HepG2 (cell line): ENCODE results near the gene RIMBP2. TPM values are rescaled to one million over a fixed set of nuclear protein-coding genes. Genes with fewer than 3 reads are reported as not detected.

Experiments
- ATAC-seq: fragments of 200-7000 bp; cut with Tn5 transposase; 3 replicates; pipeline ENCODE4 v1.9.1; 2020; ENCODE audit warnings: mild to moderate bottlenecking, moderate library complexity
- BruUV-seq: library from RNA; stranded (reverse); fragments of 400-500 nt; replicated peaks from 2 replicates; lab custom pipeline; 2021; lab: Mats Ljungman, UMichigan
- CTCF ChIA-PET: fragments of 300-600 bp; formaldehyde crosslinking; extraction: SDS; loops from one replicate; lab custom pipeline; 2021; ENCODE audit warnings: low total read pairs, inconsistent platforms, low intra/inter-chr PET ratio; lab: Yijun Ruan, JAX
- POLR2A ChIA-PET: fragments of 350-600 bp; sonication (Branson Sonifier 250); formaldehyde crosslinking; loops from one replicate; lab custom pipeline; 2020; ENCODE audit warnings: antibody characterized with exemption, inconsistent platforms; lab: Yijun Ruan, JAX
- DNase-seq: peaks from one replicate; pipeline ENCODE4 v3.0.0-alpha.2; 2015; ENCODE audit warnings: low spot score
- FAIRE-seq: peaks from 3 replicates; lab custom pipeline; 2011; peaks lifted over from hg19 to GRCh38; lab: Jason Lieb, UNC
- H2AFZ ChIP-seq: one replicate; pipeline ENCODE4 v1.6.1; 2011; ENCODE audit warnings: low read length, inconsistent platforms
- H3K27ac ChIP-seq: fragments of 300-600 bp; 3 replicates; pipeline ENCODE4 v1.8.0; 2011; ENCODE audit warnings: mixed run types, mild to moderate bottlenecking, mixed read lengths, low read length, inconsistent platforms; ENCODE audit not compliant: insufficient read depth; ENCODE audit errors: extremely low read length
- H3K27me3 ChIP-seq, 2 experiments: fragments of 200-600 bp in 1 of 2; 2 replicates in 1 of 2; 3 replicates in 1 of 2; pipeline versions ENCODE4 v1.6.0 to v1.8.0; 2011; ENCODE audit warnings: low read length in 2 of 2, mild to moderate bottlenecking in 2 of 2, moderate library complexity in 2 of 2, inconsistent platforms in 1 of 2; ENCODE audit not compliant: insufficient read depth in 2 of 2, control insufficient read depth in 1 of 2
- H3K36me3 ChIP-seq, 2 experiments: fragments of 200-600 bp in 1 of 2; replicated peaks in 1 of 2; 2 replicates in 1 of 2; 3 replicates in 1 of 2; pipeline versions ENCODE4 v1.5.1 to v1.8.0; 2011; ENCODE audit warnings: low read length in 2 of 2, inconsistent platforms in 1 of 2; ENCODE audit not compliant: insufficient read depth in 2 of 2, control insufficient read depth in 1 of 2
- H3K4me1 ChIP-seq: 2 replicates; pipeline ENCODE4 v1.5.1; 2012; ENCODE audit warnings: low read length, inconsistent platforms; ENCODE audit not compliant: insufficient read depth
- H3K4me2 ChIP-seq: 2 replicates; pipeline ENCODE4 v1.6.0; 2011; ENCODE audit warnings: low read depth, low read length, inconsistent platforms
- H3K4me3 ChIP-seq, 3 experiments: fragments of 200-600 bp in 1 of 3; sonication (generic), shearing (Covaris generic) in 1 of 3; replicated peaks in 1 of 3; 2 replicates each; pipeline ENCODE4 v1.5.1; 2011 to 2016; ENCODE audit warnings: low read length in 3 of 3, inconsistent platforms in 2 of 3, low read depth in 2 of 3, mild to moderate bottlenecking in 2 of 3, control low read depth in 1 of 3, mixed read lengths in 1 of 3; ENCODE audit not compliant: insufficient read depth in 1 of 3
- H3K79me2 ChIP-seq: one replicate; pipeline ENCODE4 v1.6.1; 2011; ENCODE audit warnings: low read length, inconsistent platforms; ENCODE audit not compliant: insufficient read depth
- H3K9ac ChIP-seq: 2 replicates; pipeline ENCODE4 v1.6.0; 2011; ENCODE audit warnings: mild to moderate bottlenecking, low read depth, low read length, inconsistent platforms; ENCODE audit not compliant: insufficient read depth
- H3K9me3 ChIP-seq: 2 replicates; pipeline ENCODE4 v1.5.1; 2012; ENCODE audit warnings: mild to moderate bottlenecking, low read length
- H4K20me1 ChIP-seq: 2 replicates; pipeline ENCODE4 v1.6.0; 2011; ENCODE audit warnings: inconsistent platforms, mild to moderate bottlenecking, low read length, moderate library complexity; ENCODE audit not compliant: insufficient read depth
- AKAP8 ChIP-seq: sonication (generic); formaldehyde crosslinking; IDR thresholded peaks from 2 replicates; pipeline ENCODE4 v1.5.1; 2020; ENCODE audit warnings: mild to moderate bottlenecking, missing genetic modification reagents
- ATF2 ChIP-seq: sonication (generic); formaldehyde crosslinking; IDR thresholded peaks from 2 replicates; pipeline ENCODE4 v1.4.0; 2020; ENCODE audit warnings: missing genetic modification reagents
- HCFC1 ChIP-seq: fragments of 150-350 bp; IDR thresholded peaks from 2 replicates; pipeline ENCODE4 v1.6.1; 2014; ENCODE audit warnings: low read depth, low read length
- HDAC2 ChIP-seq: sonication (generic); formaldehyde crosslinking; IDR thresholded peaks from 2 replicates; pipeline ENCODE4 v1.4.0; 2020; ENCODE audit warnings: missing genetic modification reagents
- IKZF4 ChIP-seq: sonication (generic); formaldehyde crosslinking; IDR thresholded peaks from 2 replicates; pipeline ENCODE4 v1.5.1; 2020; ENCODE audit warnings: borderline replicate concordance, mild to moderate bottlenecking, low read depth, missing genetic modification reagents; ENCODE audit errors: not compliant biosample characterization
- KMT2A ChIP-seq: sonication (generic); formaldehyde crosslinking; IDR thresholded peaks from 2 replicates; pipeline ENCODE4 v1.4.0; 2020; ENCODE audit warnings: missing genetic modification reagents
- KMT2B ChIP-seq: IDR thresholded peaks from 2 replicates; pipeline ENCODE4 v1.6.1; 2016; ENCODE audit warnings: missing genetic modification reagents, missing compliant biosample characterization
- NONO ChIP-seq, 2 experiments: fragments of 450-650 bp in 1 of 2; sonication (generic) in 1 of 2; formaldehyde crosslinking in 1 of 2; IDR thresholded peaks in 1 of 2; conservative IDR thresholded peaks in 1 of 2; 2 replicates each; pipeline versions ENCODE4 v1.6.1 to v1.8.0; 2017 to 2022; ENCODE audit warnings: mild to moderate bottlenecking in 1 of 2, missing genetic modification reagents in 1 of 2, moderate library complexity in 1 of 2
- PAWR ChIP-seq: sonication (generic); formaldehyde crosslinking; IDR thresholded peaks from 2 replicates; pipeline ENCODE4 v1.4.0; 2020; ENCODE audit warnings: missing genetic modification reagents, mild to moderate bottlenecking, borderline replicate concordance
- RBM39 ChIP-seq: fragments of 200-400 bp; formaldehyde crosslinking; IDR thresholded peaks from one replicate; pipeline ENCODE4 v1.6.1; 2018; ENCODE audit warnings: antibody characterized with exemption, mild to moderate bottlenecking, low read depth, low read length; ENCODE audit not compliant: poor library complexity, severe bottlenecking
- RFXAP ChIP-seq: sonication (generic); formaldehyde crosslinking; IDR thresholded peaks from 2 replicates; pipeline ENCODE4 v1.4.0; 2020; ENCODE audit warnings: missing genetic modification reagents, borderline replicate concordance
- SALL2 ChIP-seq: sonication (generic); formaldehyde crosslinking; IDR thresholded peaks from 2 replicates; pipeline ENCODE4 v1.8.1; 2023; ENCODE audit warnings: mild to moderate bottlenecking, missing genetic modification reagents, inconsistent platforms
- TBP ChIP-seq: sonication (generic); formaldehyde crosslinking; IDR thresholded peaks from 2 replicates; pipeline ENCODE4 v1.5.0; 2020; ENCODE audit warnings: missing genetic modification reagents
- ZBED4 ChIP-seq: sonication (generic); formaldehyde crosslinking; IDR thresholded peaks from 2 replicates; pipeline ENCODE4 v1.4.0; 2020; ENCODE audit warnings: missing genetic modification reagents, borderline replicate concordance
- ZNF556 ChIP-seq: sonication (generic); formaldehyde crosslinking; IDR thresholded peaks from 2 replicates; pipeline ENCODE4 v1.4.0; 2020; ENCODE audit warnings: mild to moderate bottlenecking, missing genetic modification reagents, borderline replicate concordance
- ZNF577 ChIP-seq: sonication (generic); formaldehyde crosslinking; IDR thresholded peaks from 2 replicates; pipeline ENCODE4 v1.4.0; 2020; ENCODE audit warnings: mild to moderate bottlenecking, low read depth, missing genetic modification reagents, borderline replicate concordance
- ZNF772 ChIP-seq: sonication (generic); formaldehyde crosslinking; IDR thresholded peaks from 2 replicates; pipeline ENCODE4 v1.5.0; 2020; ENCODE audit warnings: mild to moderate bottlenecking, missing genetic modification reagents
- ZNF792 ChIP-seq: IDR thresholded peaks from 2 replicates; pipeline ENCODE4 v1.6.1; 2016
- WGBS: methylation state at CpG from one replicate; pipeline ENCODE4 v1.1.6; 2017; ENCODE audit warnings: low lambda C conversion rate; 5-methylcytosine and 5-hydroxymethylcytosine counted together
- in situ Hi-C: cut with HindIII; loops from 2 replicates; pipeline ENCODE4 v1.10.0; 2017; ENCODE audit warnings: low pct_unique_long_range_greater_than_20kb; ENCODE audit not compliant: extremely low pct_ligation_motif_present
- intact Hi-C: fragments of 100-400 bp; cut with micrococcal nuclease; formaldehyde crosslinking; loops from one replicate; pipeline ENCODE4 v1.10.0; 2022; ENCODE audit not compliant: unreplicated experiment
- polyA plus RNA-seq, 8 experiments: library from polyadenylated mRNA; depleted of rRNA in 3 of 8; stranded (reverse) in 7 of 8; unstranded in 1 of 8; fragments of >200 nt; fragmentation: Illumina TruSeq in 4 of 8; extraction: Trizol in 4 of 8; gene quantifications; 2 replicates each; pipeline versions ENCODE4 v1.2.1 to v1.2.3, GENCODE V29; 2011 to 2016; ENCODE audit warnings: low read depth in 4 of 8, missing spikeins in 1 of 8, mixed read lengths in 1 of 8; ENCODE audit not compliant: insufficient read depth in 1 of 8
- total RNA-seq, 5 experiments: library from RNA; depleted of rRNA; stranded (reverse); fragments of >200 nt; fragmentation: Illumina TruSeq; extraction: Trizol; gene quantifications; 2 replicates each; pipeline ENCODE4 v1.2.3, GENCODE V29; 2016; ENCODE audit warnings: low read depth in 1 of 5

Gene RIMBP2
- total and polyA plus RNA-seq, 2 of the 13 experiments (the other 11 are each of a cell fraction or from before 2014, with no cell fraction given) = 0.03 TPM; not detected in 1

GRCh38 chr12:130477266-130477665 is 238.8 kb downstream of the RIMBP2 start:
- no peak for DNase-seq
- no peaks in the 10 kb centered on the region for H3K4me1 ChIP-seq
- intact Hi-C loops = no loop called here
- WGBS = 3% methylated on average over 7 of the region's 12 CpGs
- H3K9ac ChIP-seq = no peak overlapping the region
- H3K79me2 ChIP-seq = no peaks in the 10 kb centered on the region
- no peak for FAIRE-seq
- no peak for ATAC-seq
- CTCF ChIA-PET = no interaction called here
- H3K27me3 ChIP-seq = peaks cover 6 to 90% of the 10 kb centered on the region in 2 experiments; a peak in 4 of 5 replicates
- BruUV-seq = no TSS peak
- no peak overlapping the region for H3K4me3 ChIP-seq
- POLR2A ChIA-PET = no interaction called here
- no peaks in the 10 kb centered on the region for H3K9me3 ChIP-seq
- in situ Hi-C loops = no loop called here
- H3K4me2 ChIP-seq = no peak overlapping the region
- no peak overlapping the region for H3K27ac ChIP-seq
- no peaks in the 10 kb centered on the region for H3K36me3 ChIP-seq
- no peaks in the 10 kb centered on the region for H4K20me1 ChIP-seq
- H2AFZ ChIP-seq = no peak overlapping the region
- TF ChIP-seq HCFC1 (no peak), IKZF4 (CRISPR knock-in tag) (no peak), KMT2A (no peak), SALL2 (CRISPR knock-in tag) (no peak), ZNF556 (CRISPR knock-in tag) (no peak), RFXAP (CRISPR knock-in tag) (no peak), ZNF577 (no peak), RBM39 (no peak), HDAC2 (CRISPR knock-in tag) (no peak), TBP (CRISPR knock-in tag) (no peak), ATF2 (CRISPR knock-in tag) (no peak), NONO (IDR thresholded peaks at IDR 0.05) (no peak), NONO (CRISPR knock-in tag; conservative IDR thresholded peaks at IDR 0.05) (no peak), KMT2B (CRISPR knock-in tag) (no peak), ZNF772 (CRISPR knock-in tag) (no peak), AKAP8 (CRISPR knock-in tag) (no peak), PAWR (CRISPR knock-in tag) (no peak), ZNF792 (CRISPR knock-in tag) (no peak), ZBED4 (CRISPR knock-in tag) (no peak)
